K562 (cell line): ENCODE measurements around the gene SLC4A11.

ENCODE experiments used
- CREM ChIP-seq: IDR thresholded peaks from 2 replicates; pipeline ENCODE4 v1.6.1; 2014; ENCODE audit warnings: antibody characterized with exemption, low read depth
- TOE1 ChIP-seq, 2 experiments: fragments of 450-650 bp in 1 of 2; sonication (generic) in 1 of 2; formaldehyde crosslinking in 1 of 2; IDR thresholded peaks; 2 replicates each; pipeline versions ENCODE4 v1.7.1 to v1.8.0; 2016 to 2022; ENCODE audit warnings: borderline replicate concordance in 2 of 2, mild to moderate bottlenecking in 2 of 2, antibody characterized with exemption in 1 of 2, inconsistent platforms in 1 of 2, low read depth in 1 of 2, missing genetic modification reagents in 1 of 2, moderate library complexity in 1 of 2

- no peak for TF ChIP-seq CREM
- no peak for TF ChIP-seq TOE1 (IDR thresholded peaks at IDR 0.05; ENCODE audit: borderline replicate concordance)
- TF ChIP-seq TOE1 (CRISPR knock-in tag; IDR thresholded peaks at IDR 0.05; ENCODE audit: borderline replicate concordance, low read depth), result no peak
Observed at GRCh38 chr20:3237011-3237957, 1.7 kb downstream of the SLC4A11 start.
